Heart left ventricle (tissue), 13 donors: ENCODE measurements around the gene AAR2.

Experiments
- CTCF ChIP-seq, 12 donors: fragments of 200-600 bp; sonication (generic) in 4 of 12; IDR thresholded peaks; one replicate each; pipeline versions ENCODE4 v1.5.0 to v1.8.0; 2018 to 2022; ENCODE audit warnings: antibody characterized with exemption in 12 of 12, mild to moderate bottlenecking in 5 of 12
- POLR2A ChIP-seq, 2 donors: fragments of 450-650 bp; IDR thresholded peaks; one replicate each; pipeline ENCODE4 v1.6.1; 2017; ENCODE audit warnings: antibody characterized with exemption in 2 of 2, mild to moderate bottlenecking in 2 of 2, moderate library complexity in 2 of 2
- donor health status: ischemic (EF 13 %, LVEDD 7.1; RV severe dilation, severe dysfunction).
- donor health status: DM: no; HTN: yes; CAD: no.
- donor health status: DM: no; HTN: no; CAD: no.
- donor health status: ischemic (EF 25% LVEDD 6.9; RV normal size, moderate dysfunction).
- donor health status: ischemic (EF 25% LVEDD 5.7; RV mildly dilated, moderate dysfunction).
- donor health status: ischemic (EF 35%, LVEDD 5.7; RV mildly dilated, moderate dysfunction).
- donor health status: nonischemic (EF 11% LVEDD 7.7; RV severe dilation, severe dysfunction).
- donor health status: DM: yes; HTN: yes; CAD: no.
- donor health status: PGD.
- donor health status: ischemic (EF 29% LVEDD 5.4; RV normal size, mild dysfunction).
- donor health status: nonischemic (EF 23%, LVEDD 6.1; RV moderate dilation, normal function).

GRCh38 chr20:36234771-36235320 is 1.4 kb upstream of the AAR2 start:
- TF ChIP-seq CTCF (IDR thresholded peaks at IDR 0.05) (no peak), POLR2A (IDR thresholded peaks at IDR 0.05) (no peak)
